Spleen (tissue), 11 donors: ENCODE measurements around the gene CCDC74A. TPM values are rescaled to one million over a fixed set of nuclear protein-coding genes. Genes with fewer than 3 reads are reported as not detected.
"Not testable (repeated sequence)": the region's sequence is repeated elsewhere in the genome, so short reads cannot be mapped to it uniquely, and the experiment has no call there.

Experiments used
- DNase-seq: peaks from one replicate; pipeline ENCODE4 v3.0.0-alpha.2; 2020
- H3K27ac ChIP-seq, 8 donors: fragments of 200-600 bp; sonication (generic) in 7 of 8; 1 replicate in 4 of 8; 2 replicates in 4 of 8; pipeline versions ENCODE4 v1.5.0 to v1.8.0; 2016 to 2021; ENCODE audit warnings: inconsistent platforms in 4 of 8, mild to moderate bottlenecking in 4 of 8, moderate library complexity in 1 of 8
- H3K27me3 ChIP-seq, 7 donors: fragments of 200-600 bp; sonication (generic) in 6 of 7; replicated peaks in 1 of 7; 1 replicate in 4 of 7; 2 replicates in 3 of 7; pipeline versions ENCODE4 v1.5.0 to v1.8.0; 2016 to 2021; ENCODE audit warnings: inconsistent platforms in 3 of 7, mild to moderate bottlenecking in 1 of 7
- H3K36me3 ChIP-seq, 6 donors: fragments of 200-600 bp; sonication (generic) in 5 of 6; 1 replicate in 4 of 6; 2 replicates in 2 of 6; pipeline versions ENCODE4 v1.5.0 to v1.8.0; 2016 to 2021; ENCODE audit warnings: inconsistent platforms in 2 of 6
- H3K4me1 ChIP-seq, 6 donors: fragments of 200-600 bp; sonication (generic) in 5 of 6; 1 replicate in 3 of 6; 2 replicates in 3 of 6; pipeline versions ENCODE4 v1.5.0 to v1.8.0; 2016 to 2021; ENCODE audit warnings: inconsistent platforms in 3 of 6
- H3K4me3 ChIP-seq, 8 donors: fragments of 200-600 bp; sonication (generic) in 7 of 8; 1 replicate in 4 of 8; 2 replicates in 4 of 8; pipeline versions ENCODE4 v1.5.0 to v1.8.0; 2016 to 2021; ENCODE audit warnings: inconsistent platforms in 4 of 8, mild to moderate bottlenecking in 4 of 8, moderate library complexity in 2 of 8
- H3K9me3 ChIP-seq, 8 donors: fragments of 200-600 bp; sonication (generic) in 7 of 8; 1 replicate in 4 of 8; 2 replicates in 4 of 8; pipeline versions ENCODE4 v1.5.0 to v1.8.0; 2016 to 2021; ENCODE audit warnings: inconsistent platforms in 4 of 8
- CTCF ChIP-seq, 11 experiments: fragments of 200-600 bp in 7 of 11; fragments of 450-650 bp in 4 of 11; sonication (generic) in 4 of 11; IDR thresholded peaks in 8 of 11; conservative IDR thresholded peaks in 3 of 11; 1 replicate in 7 of 11; 2 replicates in 4 of 11; pipeline versions ENCODE4 v1.4.0 to v1.8.0; 2016 to 2021; ENCODE audit warnings: antibody characterized with exemption in 11 of 11, inconsistent platforms in 4 of 11, mild to moderate bottlenecking in 1 of 11
- POLR2A ChIP-seq, 3 donors: fragments of 450-650 bp; IDR thresholded peaks; one replicate each; pipeline ENCODE4 v1.5.1; 2017; ENCODE audit warnings: antibody characterized with exemption in 3 of 3, mild to moderate bottlenecking in 1 of 3
- POLR2AphosphoS5 ChIP-seq, 3 donors: sonication (generic); formaldehyde crosslinking; IDR thresholded peaks; one replicate each; pipeline ENCODE4 v1.5.1; 2017; ENCODE audit warnings: antibody characterized with exemption in 3 of 3
- WGBS, 5 donors: extraction: QIAGEN DNeasy Blood & Tissue Kit in 3 of 5; methylation state at CpG; one replicate each; pipeline versions ENCODE4 v1.1.5 to v1.1.7; 2013 to 2018; 5-methylcytosine and 5-hydroxymethylcytosine counted together
- intact Hi-C: fragments of 100-400 bp; cut with DNase I; formaldehyde crosslinking; loops from one replicate; pipeline ENCODE4 v1.15.0; 2023; ENCODE audit warnings: low total_unique reads
- polyA plus RNA-seq, 3 donors: library from polyadenylated mRNA; stranded (reverse); fragments of 200-250 nt; gene quantifications; one replicate each; pipeline ENCODE4 v1.2.1, GENCODE V29; 2013
- total RNA-seq, 7 donors: library from RNA; depleted of rRNA in 3 of 7; stranded (reverse); fragments of >200 nt in 3 of 7; fragmentation: NEBNext Ultra II Directional in 4 of 7; extraction: Animal tissue kit (Norgen Biotek cat#: 25700) in 4 of 7; gene quantifications; one replicate each; pipeline versions ENCODE4 v1.1.0 to v1.2.1, GENCODE V29; 2016 to 2021
- donor health status: healthy with polysubstance abuse.
- donor health status: DM: no; HTN: no; CAD: no; lungs with moderate emphysema.
- donor health status: DM: no; HTN: no; CAD: no.
- donor health status: Bipolar disorder and iron deficiency.
- donor health status: healthy.
- donor health status: DM: no; HTN: no; CAD: no.
- donor health status: DM: yes; HTN: yes; CAD: no.

The CCDC74A gene
- total and polyA plus RNA-seq, 10 donors, result 0.44 to 3.7 (median 1.1) TPM

GRCh38 chr2:131517106-131517831 lies 10.4 kb upstream of the CCDC74A start:
- peak; percentile 56 for DNase-seq
- no peak overlapping the region for H3K4me3 ChIP-seq
- H3K36me3 ChIP-seq, result peaks cover 0 to 91% (median 51%) of the 10 kb centered on the region in 6 donors
- no peaks in the 10 kb centered on the region for H3K27me3 ChIP-seq
- intact Hi-C loops, result no loop called here
- TF ChIP-seq CTCF (IDR thresholded peaks at IDR 0.05 in 8 of 11, conservative IDR thresholded peaks at IDR 0.05 in 3 of 11), result no peak
- peak in 2 of 3 donors; percentile 10 to 37 for TF ChIP-seq POLR2AphosphoS5 (IDR thresholded peaks at IDR 0.05)
- TF ChIP-seq POLR2A (IDR thresholded peaks at IDR 0.05), result no peak
- H3K9me3 ChIP-seq, result no peaks in the 10 kb centered on the region
- H3K4me1 ChIP-seq, result peaks cover 0 to 19% (median 6%) of the 10 kb centered on the region in 6 donors
- H3K27ac ChIP-seq, result no peak overlapping the region
- WGBS, 5 donors, result 95 to 98% (median 96%) methylated on average over 15 to 17 of the region's 17 CpGs

- H3K4me3 ChIP-seq, intact Hi-C loops, H3K27ac ChIP-seq, H3K9me3 ChIP-seq, H3K27me3 ChIP-seq: not testable (repeated sequence)
- DNase-seq, result peak; percentile 65
- Histone ChIP-seq H3K36me3 (peaks cover 0 to 85% (median 48%) of the 10 kb centered on the region in 6 donors), H3K4me1 (peaks cover 0 to 19% (median 6%) of the 10 kb centered on the region in 6 donors)
- WGBS, 5 donors, result 86 to 94% (median 93%) methylated on average over 9 to 16 of the region's 16 CpGs
Measured at GRCh38 chr2:131517856-131518255, 9.8 kb upstream of the CCDC74A start.

GRCh38 chr2:131518531-131518930 lies 9.2 kb upstream of the CCDC74A start:
- 78 to 96% (median 93%) methylated on average over 3 to 11 of the region's 11 CpGs for whole genome bisulfite sequencing, 5 donors
- H3K27ac ChIP-seq, intact Hi-C loops, H3K27me3 ChIP-seq, H3K9me3 ChIP-seq, H3K4me3 ChIP-seq: not testable (repeated sequence)
- H3K4me1 ChIP-seq, result peaks cover 0 to 18% (median 6%) of the 10 kb centered on the region in 6 donors
- H3K36me3 ChIP-seq, result peaks cover 0 to 79% (median 41%) of the 10 kb centered on the region in 6 donors
- peak in 1 of 3 donors; percentile 28 for TF ChIP-seq POLR2AphosphoS5 (IDR thresholded peaks at IDR 0.05)
- DNase-seq, result peak; percentile 51

GRCh38 chr2:131519466-131519865 lies 8.2 kb upstream of the CCDC74A start:
- WGBS, 5 donors, result 95 to 98% (median 96%) methylated on average over 13 to 15 of the region's 15 CpGs
- intact Hi-C loops, result no loop called here
- Histone ChIP-seq H3K4me3 (no peak overlapping the region), H3K36me3 (peaks cover 0 to 69% (median 37%) of the 10 kb centered on the region in 6 donors), H3K27ac (no peak overlapping the region), H3K4me1 (peaks cover 0 to 9% (median under 1%) of the 10 kb centered on the region in 6 donors), H3K9me3 (no peaks in the 10 kb centered on the region), H3K27me3 (no peaks in the 10 kb centered on the region)
- TF ChIP-seq POLR2AphosphoS5 (IDR thresholded peaks at IDR 0.05) (no peak), POLR2A (IDR thresholded peaks at IDR 0.05) (no peak), CTCF (IDR thresholded peaks at IDR 0.05 in 8 of 11, conservative IDR thresholded peaks at IDR 0.05 in 3 of 11) (no peak)
- DNase-seq, result peak; percentile 72

GRCh38 chr2:131519871-131520470 lies 7.7 kb upstream of the CCDC74A start:
- peak; percentile 43 for DNase-seq
- H3K4me3 ChIP-seq, H3K4me1 ChIP-seq, H3K27me3 ChIP-seq, H3K27ac ChIP-seq, H3K9me3 ChIP-seq, intact Hi-C loops: not testable (repeated sequence)
- peak in 1 of 3 donors; percentile 6 for TF ChIP-seq POLR2AphosphoS5 (IDR thresholded peaks at IDR 0.05)
- WGBS, 5 donors, result 86 to 94% (median 91%) methylated on average over 13 to 24 of the region's 24 CpGs
- H3K36me3 ChIP-seq, result peaks cover 0 to 64% (median 37%) of the 10 kb centered on the region in 6 donors
